Adrenal gland (tissue), 12 donors: ENCODE data around the gene PTPN18. TPM values are rescaled to one million over a fixed set of nuclear protein-coding genes. Genes with fewer than 3 reads are reported as not detected.
A peak's percentile ranks its signal among the peaks of the same experiment; 100 is the strongest.
"Not testable (repeated sequence)": the region's sequence is repeated elsewhere in the genome, so short reads cannot be mapped to it uniquely, and the experiment has no call there.

Experiments used
- DNase-seq, 7 donors: peaks; one replicate each; pipeline ENCODE4 v3.0.0-alpha.2; 2019 to 2020
- H3K27ac ChIP-seq, 5 donors: fragments of 200-600 bp; sonication (generic) in 4 of 5; 1 replicate in 3 of 5; 2 replicates in 2 of 5; pipeline versions ENCODE4 v1.5.1 to v1.8.0; 2016 to 2020; ENCODE audit warnings: mild to moderate bottlenecking in 1 of 5
- H3K27me3 ChIP-seq: fragments of 200-600 bp; 2 replicates; pipeline ENCODE4 v1.8.0; 2021
- H3K36me3 ChIP-seq, 2 donors: fragments of 200-600 bp; replicated peaks in 1 of 2; 1 replicate in 1 of 2; 2 replicates in 1 of 2; pipeline versions ENCODE4 v1.5.1 to v1.8.0; 2018 to 2022
- H3K4me1 ChIP-seq, 2 donors: fragments of 200-600 bp; replicated peaks in 1 of 2; 1 replicate in 1 of 2; 2 replicates in 1 of 2; pipeline versions ENCODE4 v1.5.1 to v1.8.0; 2018 to 2021
- H3K4me3 ChIP-seq, 4 donors: fragments of 200-600 bp; sonication (generic) in 3 of 4; one replicate each; pipeline ENCODE4 v1.5.1; 2016 to 2018
- H3K9me3 ChIP-seq, 3 donors: fragments of 200-600 bp; sonication (generic) in 1 of 3; replicated peaks in 1 of 3; 1 replicate in 2 of 3; 2 replicates in 1 of 3; pipeline versions ENCODE4 v1.5.1 to v1.8.0; 2016 to 2021
- POLR2A ChIP-seq, 2 donors: fragments of 450-650 bp; IDR thresholded peaks; one replicate each; pipeline ENCODE4 v1.6.1; 2017; ENCODE audit warnings: antibody characterized with exemption in 2 of 2, mild to moderate bottlenecking in 2 of 2, moderate library complexity in 1 of 2
- WGBS, 4 donors: extraction: QIAGEN DNeasy Blood & Tissue Kit in 2 of 4; methylation state at CpG; one replicate each; pipeline versions ENCODE4 v1.1.5 to v1.1.7; 2013 to 2017; 5-methylcytosine and 5-hydroxymethylcytosine counted together
- intact Hi-C, 2 donors: fragments of 100-400 bp; cut with DNase I; formaldehyde crosslinking; loops; one replicate each; pipeline versions ENCODE4 v1.14.1 to v1.15.0; 2022 to 2023
- polyA plus RNA-seq, 3 donors: library from polyadenylated mRNA; stranded (reverse); fragments of 200-250 nt in 2 of 3; fragments of 350-450 nt in 1 of 3; fragmentation: Illumina TruSeq in 1 of 3; extraction: RNeasy Lipid Tissue Mini Kit (QIAGEN cat#74804) in 1 of 3; gene quantifications; one replicate each; pipeline ENCODE4 v1.2.3, GENCODE V29; 2013 to 2014
- small RNA-seq, 2 donors: library from RNA; depleted of rRNA; stranded (forward); fragments of <200 nt; gene quantifications; one replicate each; pipeline ENCODE3, GENCODE V24; 2016
- total RNA-seq, 9 donors: library from RNA; depleted of rRNA in 4 of 9; stranded (reverse); fragments of >200 nt in 4 of 9; fragments of 120-200 nt in 1 of 9; fragmentation: NEBNext Ultra II Directional in 1 of 9; extraction: Animal tissue kit (Norgen Biotek cat#: 25700) in 1 of 9; gene quantifications; one replicate each; pipeline versions ENCODE4 v1.1.0 to v1.2.4, GENCODE V29; 2013 to 2023
- TF ChIP-seq, protein P1 (sequence below), 6 experiments: fragments of 450-650 bp in 4 of 6; fragments of 200-600 bp in 2 of 6; sonication (generic) in 1 of 6; IDR thresholded peaks; 1 replicate in 5 of 6; 2 replicates in 1 of 6; pipeline versions ENCODE4 v1.5.1 to v1.8.0; 2016 to 2021; ENCODE audit warnings: antibody characterized with exemption in 6 of 6, mild to moderate bottlenecking in 2 of 6, moderate library complexity in 1 of 6
- donor health status: healthy with polysubstance abuse.
- donor health status: Bipolar disorder and iron deficiency.
- donor health status: DM: yes; HTN: yes; CAD: no.
- donor health status: DM: no; HTN: no; CAD: no.
- donor health status: DM: no; HTN: no; CAD: no.
- donor health status: DM: yes; HTN: yes; CAD: no.

PTPN18 gene
- total and polyA plus RNA-seq, 12 donors = 7.4 to 74.1 (median 42.1) TPM

DNA sequence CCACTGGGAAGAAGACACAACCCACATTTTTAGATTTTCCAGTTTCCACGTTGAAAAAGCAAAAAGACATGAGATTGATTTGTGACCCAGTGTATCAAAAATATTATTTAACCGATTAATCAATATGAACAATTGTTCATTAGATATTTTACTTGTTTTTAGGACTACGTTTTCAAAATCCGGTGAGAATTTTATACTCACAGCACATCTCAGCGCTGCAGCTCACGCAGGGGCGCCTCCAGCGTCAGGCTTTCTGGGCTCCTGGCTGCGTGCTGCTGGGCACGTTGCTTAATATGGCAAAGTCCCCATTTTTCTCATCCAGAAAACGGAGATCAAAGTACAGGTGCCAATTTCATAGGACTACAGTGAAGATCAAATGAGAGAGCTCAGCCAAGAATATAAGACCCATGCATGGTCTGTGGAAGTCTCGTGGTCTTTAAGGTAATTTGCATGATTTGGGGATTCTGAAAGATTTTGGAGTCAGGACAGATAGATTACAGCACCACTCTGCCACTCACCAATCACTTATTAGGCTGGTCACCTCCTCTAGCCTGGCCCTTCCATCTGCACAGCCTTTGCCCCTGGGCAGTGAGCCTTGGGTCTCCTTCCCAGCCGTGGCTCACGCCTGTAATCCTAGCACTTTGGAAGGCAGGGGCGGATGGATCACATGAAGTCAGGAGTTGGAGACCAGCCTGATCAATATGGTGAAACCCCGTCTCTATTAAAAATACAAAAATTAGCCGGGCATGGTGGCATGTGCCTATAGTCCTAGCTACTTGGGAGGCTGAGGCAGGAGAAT lies 36.2 kb downstream of the PTPN18 start:
- Histone ChIP-seq H3K36me3 (no peaks in the 10 kb centered on the region), H3K27ac (peak overlapping the region; percentile 80 to 92 (median 88)), H3K4me1 (peaks cover 0 to 16% of the 10 kb centered on the region in 2 donors), H3K27me3 (no peaks in the 10 kb centered on the region), H3K9me3 (no peaks in the 10 kb centered on the region), H3K4me3 (peak overlapping the region in 3 of 4 donors; percentile 63 to 73 (median 67))
- intact Hi-C loops = no loop called here
- DNase-seq = peak in 2 of 7 donors; percentile 47 to 48
- WGBS, 4 donors = 20 to 24% (median 22%) methylated on average over 17 of the region's 17 CpGs
- TF ChIP-seq, protein P1, sequence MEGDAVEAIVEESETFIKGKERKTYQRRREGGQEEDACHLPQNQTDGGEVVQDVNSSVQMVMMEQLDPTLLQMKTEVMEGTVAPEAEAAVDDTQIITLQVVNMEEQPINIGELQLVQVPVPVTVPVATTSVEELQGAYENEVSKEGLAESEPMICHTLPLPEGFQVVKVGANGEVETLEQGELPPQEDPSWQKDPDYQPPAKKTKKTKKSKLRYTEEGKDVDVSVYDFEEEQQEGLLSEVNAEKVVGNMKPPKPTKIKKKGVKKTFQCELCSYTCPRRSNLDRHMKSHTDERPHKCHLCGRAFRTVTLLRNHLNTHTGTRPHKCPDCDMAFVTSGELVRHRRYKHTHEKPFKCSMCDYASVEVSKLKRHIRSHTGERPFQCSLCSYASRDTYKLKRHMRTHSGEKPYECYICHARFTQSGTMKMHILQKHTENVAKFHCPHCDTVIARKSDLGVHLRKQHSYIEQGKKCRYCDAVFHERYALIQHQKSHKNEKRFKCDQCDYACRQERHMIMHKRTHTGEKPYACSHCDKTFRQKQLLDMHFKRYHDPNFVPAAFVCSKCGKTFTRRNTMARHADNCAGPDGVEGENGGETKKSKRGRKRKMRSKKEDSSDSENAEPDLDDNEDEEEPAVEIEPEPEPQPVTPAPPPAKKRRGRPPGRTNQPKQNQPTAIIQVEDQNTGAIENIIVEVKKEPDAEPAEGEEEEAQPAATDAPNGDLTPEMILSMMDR (IDR thresholded peaks at IDR 0.05) = no peak
- no peak for TF ChIP-seq POLR2A (IDR thresholded peaks at IDR 0.05)

DNA sequence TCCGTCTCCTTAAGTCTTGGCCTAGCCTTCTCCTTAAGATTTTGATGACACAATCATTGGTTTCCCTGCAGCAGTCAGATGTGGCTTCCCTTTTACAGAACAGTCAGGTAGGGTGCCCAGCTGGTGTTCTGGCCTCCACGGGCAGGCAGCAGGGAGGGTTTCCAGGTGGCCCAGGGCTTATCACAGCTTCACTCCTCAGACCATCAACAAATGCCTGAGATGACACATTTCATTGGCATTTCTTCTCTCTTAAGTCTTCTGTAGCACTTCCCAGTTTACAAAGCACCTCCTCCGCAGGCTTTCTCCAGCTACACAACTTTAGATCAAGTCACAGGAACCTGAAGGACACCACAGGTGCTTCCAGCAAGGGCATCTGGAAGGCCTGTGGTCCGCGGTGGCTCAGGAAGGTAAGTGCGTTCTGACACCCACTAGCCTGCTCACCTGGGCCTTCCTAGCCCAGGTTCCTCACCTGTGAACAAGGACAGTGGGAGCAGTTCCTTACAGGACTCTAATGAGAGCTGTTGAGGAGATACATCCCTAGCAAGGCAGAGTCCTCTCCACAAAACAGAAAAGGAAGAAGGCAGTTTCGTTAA lies 37.6 kb downstream of the PTPN18 start:
- WGBS, 4 donors = 87 to 92% (median 90%) methylated on average over 7 of the region's 7 CpGs
- no peaks in the 10 kb centered on the region for H3K9me3 ChIP-seq
- H3K4me1 ChIP-seq = peaks cover 0 to 11% of the 10 kb centered on the region in 2 donors

DNA sequence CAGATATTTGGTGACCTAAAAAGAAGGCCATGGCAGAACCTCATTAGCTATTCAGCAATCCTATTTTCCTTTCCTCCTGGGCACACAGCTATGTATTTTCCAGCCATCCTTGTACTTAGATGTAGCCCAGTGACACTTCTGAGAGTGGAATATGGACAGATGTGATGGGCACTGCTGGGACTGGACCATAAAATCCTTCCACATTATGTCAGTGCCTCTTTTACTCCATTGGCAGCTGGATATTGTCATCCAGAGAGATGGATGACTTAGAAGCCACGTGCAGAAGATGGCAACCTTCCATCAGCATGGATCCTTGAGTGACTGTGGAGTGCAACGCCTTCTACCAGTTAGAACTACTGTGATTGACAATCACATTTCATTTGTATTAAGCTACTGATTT lies 50.4 kb downstream of the PTPN18 start:
- H3K27ac ChIP-seq, H3K4me1 ChIP-seq, DNase-seq, H3K36me3 ChIP-seq, intact Hi-C loops, H3K27me3 ChIP-seq, H3K9me3 ChIP-seq, H3K4me3 ChIP-seq: not testable (repeated sequence)
- WGBS, 4 donors = no CpG with 5 or more reads among the region's 2 CpGs

More for the DNA sequence above, 37.6 kb downstream of the PTPN18 start:
- no peak for DNase-seq
- Histone ChIP-seq H3K27ac (no peak overlapping the region), H3K4me3 (no peak overlapping the region), H3K27me3 (no peaks in the 10 kb centered on the region), H3K36me3 (no peaks in the 10 kb centered on the region)
- intact Hi-C loops = no loop called here
- TF ChIP-seq, protein P1 (IDR thresholded peaks at IDR 0.05) = no peak
- no peak for TF ChIP-seq POLR2A (IDR thresholded peaks at IDR 0.05)

DNA sequence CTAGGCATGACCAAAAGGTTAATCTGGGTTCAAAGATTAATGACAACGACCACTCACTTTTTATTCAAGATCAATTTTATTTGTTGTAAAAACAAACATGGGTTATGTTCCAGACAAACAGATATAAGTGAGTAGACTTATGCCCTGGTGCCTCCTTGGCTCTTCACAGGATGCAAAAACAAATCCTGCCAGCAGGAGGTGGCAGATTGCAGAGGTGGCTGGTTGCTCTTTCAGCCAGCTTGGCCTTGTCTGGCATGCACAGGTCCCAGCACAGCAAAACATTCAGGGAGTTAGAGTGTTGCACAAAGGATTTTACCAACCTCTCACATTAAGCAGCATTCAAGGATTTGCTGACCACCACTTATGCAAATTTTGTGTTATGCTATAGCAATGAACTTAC lies 60.8 kb downstream of the PTPN18 start:
- H3K4me1 ChIP-seq, H3K27ac ChIP-seq, intact Hi-C loops, H3K4me3 ChIP-seq, H3K36me3 ChIP-seq, H3K27me3 ChIP-seq, H3K9me3 ChIP-seq: not testable (repeated sequence)
- DNase-seq = peak in 4 of 7 donors; percentile 18 to 57 (median 24)
- 80 to 88% (median 84%) methylated on average over 1 of the region's 1 CpG for WGBS, 4 donors

DNA sequence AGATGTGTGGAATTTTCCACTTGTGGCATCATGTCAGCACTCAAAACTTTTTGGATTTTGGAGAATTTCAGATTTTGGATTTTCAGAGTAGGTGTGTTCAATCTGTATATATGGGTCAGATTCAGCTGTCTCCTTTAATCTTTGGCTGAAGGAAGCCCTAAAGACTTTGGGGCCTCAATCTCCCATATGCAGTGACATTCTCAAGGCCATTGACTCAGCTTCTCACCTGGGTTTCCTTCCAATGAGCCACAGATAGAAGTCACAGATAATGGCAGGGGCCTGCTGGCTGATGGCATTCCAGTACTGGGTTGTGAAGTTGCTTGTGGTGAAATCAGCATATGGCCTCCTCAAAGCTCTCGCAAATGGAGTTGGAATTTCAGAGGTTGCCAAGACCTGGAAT lies 63.0 kb downstream of the PTPN18 start:
- DNase-seq, intact Hi-C loops, H3K27ac ChIP-seq, H3K4me3 ChIP-seq, H3K36me3 ChIP-seq, H3K4me1 ChIP-seq, H3K9me3 ChIP-seq, H3K27me3 ChIP-seq: not testable (repeated sequence)
- WGBS, 4 donors = 97 to 100% (median 100%) methylated on average over 1 of the region's 1 CpG

Small RNA genes lying within 50 kb of the gene (small RNA-seq; reads per million reads assigned to genes)
- gene AC132479.1 = 0 reads per million in 2 donors

Other genes starting within 250 kb of the PTPN18 start
- not detected for gene POTEF, start 226.8 kb upstream of the PTPN18 start, total RNA-seq
- not detected for gene POTEF, start 226.8 kb upstream of the PTPN18 start, polyA plus RNA-seq
- 10 to 100 TPM in 4 of 9 donors, 1 to 10 TPM in 5; 4.1 to 18.1 (median 8.5) TPM for gene CCDC74B, start 210.9 kb upstream of the PTPN18 start, total RNA-seq
- 10 to 100 TPM in 2 of 3 donors, 1 to 10 TPM in 1; 3.9 to 22.5 (median 16.2) TPM for gene CCDC74B, start 210.9 kb upstream of the PTPN18 start, polyA plus RNA-seq
- 10 to 100 TPM; 23.7 to 85.4 (median 35.3) TPM for gene SMPD4, start 174.5 kb upstream of the PTPN18 start, total RNA-seq
- 10 to 100 TPM; 26.5 to 94.4 (median 87.1) TPM for gene SMPD4, start 174.5 kb upstream of the PTPN18 start, polyA plus RNA-seq
- gene MZT2B, start 173.8 kb upstream of the PTPN18 start, total RNA-seq = 100 to 1,000 TPM; 122 to 372 (median 323) TPM
- 100 to 1,000 TPM in 2 of 3 donors, 1 to 10 TPM in 1; 7.1 to 688 (median 461) TPM for gene MZT2B, start 173.8 kb upstream of the PTPN18 start, polyA plus RNA-seq
- not detected for gene TUBA3E, start 157.6 kb upstream of the PTPN18 start, total RNA-seq
- not detected for gene TUBA3E, start 157.6 kb upstream of the PTPN18 start, polyA plus RNA-seq
- gene IMP4, start 13.2 kb upstream of the PTPN18 start, total RNA-seq = 100 to 1,000 TPM in 2 of 9 donors, 10 to 100 TPM in 7; 62.7 to 114 (median 82.2) TPM
- gene IMP4, start 13.2 kb upstream of the PTPN18 start, polyA plus RNA-seq = 100 to 1,000 TPM in 2 of 3 donors, 10 to 100 TPM in 1; 55.8 to 141 (median 117) TPM
- under 1 TPM in 2 of 9 donors, not detected in 7; 0.04 to 0.17 TPM for gene POTEI, start 153.3 kb downstream of the PTPN18 start, total RNA-seq
- gene POTEI, start 153.3 kb downstream of the PTPN18 start, polyA plus RNA-seq = under 1 TPM in 1 of 3 donors, not detected in 2; 0.08 TPM
- not detected for gene CFC1B, start 165.2 kb downstream of the PTPN18 start, total RNA-seq
- gene CFC1B, start 165.2 kb downstream of the PTPN18 start, polyA plus RNA-seq = not detected
- 1 to 10 TPM in 1 of 9 donors, under 1 TPM in 3, not detected in 5; 0.11 to 1.4 (median 0.40) TPM for gene CFC1, start 243.5 kb downstream of the PTPN18 start, total RNA-seq
- gene CFC1, start 243.5 kb downstream of the PTPN18 start, polyA plus RNA-seq = 1 to 10 TPM in 2 of 3 donors, not detected in 1; 4.9 to 6.0 TPM